ENCODE data around the gene NLGN4Y. TPM values are rescaled to one million over a fixed set of nuclear protein-coding genes. Genes with fewer than 3 reads are reported as not detected.

The NLGN4Y gene
- total RNA-seq, 1 experiment from 2014 or later = 48.4 TPM

DNA sequence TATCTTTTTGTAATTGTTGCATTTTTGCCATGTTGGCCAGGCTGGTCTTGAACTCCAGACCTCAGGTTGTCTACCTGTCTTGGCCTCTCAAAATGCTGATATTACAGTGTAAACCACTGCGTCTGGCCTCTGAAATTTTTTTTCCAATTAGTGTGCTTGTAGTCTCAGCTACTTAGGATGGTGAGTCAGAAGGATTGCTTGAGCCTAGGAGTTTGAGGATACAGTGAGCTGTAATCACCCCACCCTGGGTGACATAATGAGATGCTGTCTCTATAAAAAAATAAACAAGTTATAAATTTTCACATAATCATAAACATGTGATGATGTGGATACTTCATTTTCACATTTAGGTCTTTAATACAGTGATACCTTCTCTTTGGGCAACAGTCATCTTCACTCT is 154.9 kb downstream of the NLGN4Y start (continued):
- TF ChIP-seq, protein P1, sequence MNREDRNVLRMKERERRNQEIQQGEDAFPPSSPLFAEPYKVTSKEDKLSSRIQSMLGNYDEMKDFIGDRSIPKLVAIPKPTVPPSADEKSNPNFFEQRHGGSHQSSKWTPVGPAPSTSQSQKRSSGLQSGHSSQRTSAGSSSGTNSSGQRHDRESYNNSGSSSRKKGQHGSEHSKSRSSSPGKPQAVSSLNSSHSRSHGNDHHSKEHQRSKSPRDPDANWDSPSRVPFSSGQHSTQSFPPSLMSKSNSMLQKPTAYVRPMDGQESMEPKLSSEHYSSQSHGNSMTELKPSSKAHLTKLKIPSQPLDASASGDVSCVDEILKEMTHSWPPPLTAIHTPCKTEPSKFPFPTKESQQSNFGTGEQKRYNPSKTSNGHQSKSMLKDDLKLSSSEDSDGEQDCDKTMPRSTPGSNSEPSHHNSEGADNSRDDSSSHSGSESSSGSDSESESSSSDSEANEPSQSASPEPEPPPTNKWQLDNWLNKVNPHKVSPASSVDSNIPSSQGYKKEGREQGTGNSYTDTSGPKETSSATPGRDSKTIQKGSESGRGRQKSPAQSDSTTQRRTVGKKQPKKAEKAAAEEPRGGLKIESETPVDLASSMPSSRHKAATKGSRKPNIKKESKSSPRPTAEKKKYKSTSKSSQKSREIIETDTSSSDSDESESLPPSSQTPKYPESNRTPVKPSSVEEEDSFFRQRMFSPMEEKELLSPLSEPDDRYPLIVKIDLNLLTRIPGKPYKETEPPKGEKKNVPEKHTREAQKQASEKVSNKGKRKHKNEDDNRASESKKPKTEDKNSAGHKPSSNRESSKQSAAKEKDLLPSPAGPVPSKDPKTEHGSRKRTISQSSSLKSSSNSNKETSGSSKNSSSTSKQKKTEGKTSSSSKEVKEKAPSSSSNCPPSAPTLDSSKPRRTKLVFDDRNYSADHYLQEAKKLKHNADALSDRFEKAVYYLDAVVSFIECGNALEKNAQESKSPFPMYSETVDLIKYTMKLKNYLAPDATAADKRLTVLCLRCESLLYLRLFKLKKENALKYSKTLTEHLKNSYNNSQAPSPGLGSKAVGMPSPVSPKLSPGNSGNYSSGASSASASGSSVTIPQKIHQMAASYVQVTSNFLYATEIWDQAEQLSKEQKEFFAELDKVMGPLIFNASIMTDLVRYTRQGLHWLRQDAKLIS (CRISPR knock-in tag; IDR thresholded peaks at IDR 0.05; ENCODE audit: borderline replicate concordance) = no peak
- no peak for TF ChIP-seq ETV6 (CRISPR knock-in tag; IDR thresholded peaks at IDR 0.05)

DNA sequence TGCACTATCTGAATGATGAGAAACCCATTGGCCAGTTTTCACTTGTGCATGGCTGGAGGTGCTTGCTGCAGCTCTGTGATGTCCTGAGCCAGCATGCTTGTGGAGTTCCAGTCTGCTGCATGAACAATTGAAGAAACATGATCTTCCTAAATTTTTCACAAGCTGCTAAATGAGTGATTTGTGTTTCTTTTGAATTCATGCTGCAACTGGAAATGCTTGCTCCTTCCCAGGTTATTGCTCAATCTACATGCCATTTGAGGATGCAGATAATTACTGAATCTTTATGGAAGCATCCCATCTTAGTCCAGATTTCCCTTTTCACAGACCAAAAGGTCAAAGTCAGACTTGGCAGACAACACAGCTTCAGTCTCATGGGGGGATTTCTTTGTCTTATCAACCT is 170.2 kb downstream of the NLGN4Y start:
- ATAC-seq (no peak), DNase-seq (ENCODE audit: low spot score) (no peak)
- no peak overlapping the region for H3K27ac Mint-ChIP-seq
- no peaks in the 10 kb centered on the region for H3K9me3 Mint-ChIP-seq
- TF ChIP-seq, protein P2, sequence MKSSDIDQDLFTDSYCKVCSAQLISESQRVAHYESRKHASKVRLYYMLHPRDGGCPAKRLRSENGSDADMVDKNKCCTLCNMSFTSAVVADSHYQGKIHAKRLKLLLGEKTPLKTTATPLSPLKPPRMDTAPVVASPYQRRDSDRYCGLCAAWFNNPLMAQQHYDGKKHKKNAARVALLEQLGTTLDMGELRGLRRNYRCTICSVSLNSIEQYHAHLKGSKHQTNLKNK (CRISPR knock-in tag; IDR thresholded peaks at IDR 0.05) = no peak
- TF ChIP-seq ZNF138 (CRISPR knock-in tag; conservative IDR thresholded peaks at IDR 0.05) = no peak
- TF ChIP-seq, protein P3, sequence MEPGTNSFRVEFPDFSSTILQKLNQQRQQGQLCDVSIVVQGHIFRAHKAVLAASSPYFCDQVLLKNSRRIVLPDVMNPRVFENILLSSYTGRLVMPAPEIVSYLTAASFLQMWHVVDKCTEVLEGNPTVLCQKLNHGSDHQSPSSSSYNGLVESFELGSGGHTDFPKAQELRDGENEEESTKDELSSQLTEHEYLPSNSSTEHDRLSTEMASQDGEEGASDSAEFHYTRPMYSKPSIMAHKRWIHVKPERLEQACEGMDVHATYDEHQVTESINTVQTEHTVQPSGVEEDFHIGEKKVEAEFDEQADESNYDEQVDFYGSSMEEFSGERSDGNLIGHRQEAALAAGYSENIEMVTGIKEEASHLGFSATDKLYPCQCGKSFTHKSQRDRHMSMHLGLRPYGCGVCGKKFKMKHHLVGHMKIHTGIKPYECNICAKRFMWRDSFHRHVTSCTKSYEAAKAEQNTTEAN (CRISPR knock-in tag; IDR thresholded peaks at IDR 0.05) = no peak
- TF ChIP-seq, protein P4, sequence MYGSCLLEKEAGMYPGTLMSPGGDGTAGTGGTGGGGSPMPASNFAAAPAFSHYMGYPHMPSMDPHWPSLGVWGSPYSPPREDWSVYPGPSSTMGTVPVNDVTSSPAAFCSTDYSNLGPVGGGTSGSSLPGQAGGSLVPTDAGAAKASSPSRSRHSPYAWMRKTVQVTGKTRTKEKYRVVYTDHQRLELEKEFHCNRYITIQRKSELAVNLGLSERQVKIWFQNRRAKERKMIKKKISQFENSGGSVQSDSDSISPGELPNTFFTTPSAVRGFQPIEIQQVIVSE (CRISPR knock-in tag; IDR thresholded peaks at IDR 0.05; ENCODE audit: borderline replicate concordance) = no peak
- no peak for TF ChIP-seq TEAD4 (CRISPR knock-in tag; IDR thresholded peaks at IDR 0.05)
- no peak for TF ChIP-seq NFYB (CRISPR knock-in tag; conservative IDR thresholded peaks at IDR 0.05; ENCODE audit: low read depth)
- TF ChIP-seq ZNF219 (CRISPR knock-in tag; IDR thresholded peaks at IDR 0.05; ENCODE audit: borderline replicate concordance) = no peak
- no peak for TF ChIP-seq GABPB1 (CRISPR knock-in tag; IDR thresholded peaks at IDR 0.05)
- TF ChIP-seq, protein P5, sequence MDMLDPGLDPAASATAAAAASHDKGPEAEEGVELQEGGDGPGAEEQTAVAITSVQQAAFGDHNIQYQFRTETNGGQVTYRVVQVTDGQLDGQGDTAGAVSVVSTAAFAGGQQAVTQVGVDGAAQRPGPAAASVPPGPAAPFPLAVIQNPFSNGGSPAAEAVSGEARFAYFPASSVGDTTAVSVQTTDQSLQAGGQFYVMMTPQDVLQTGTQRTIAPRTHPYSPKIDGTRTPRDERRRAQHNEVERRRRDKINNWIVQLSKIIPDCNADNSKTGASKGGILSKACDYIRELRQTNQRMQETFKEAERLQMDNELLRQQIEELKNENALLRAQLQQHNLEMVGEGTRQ (CRISPR knock-in tag; IDR thresholded peaks at IDR 0.05) = no peak
- TF ChIP-seq, protein P6, sequence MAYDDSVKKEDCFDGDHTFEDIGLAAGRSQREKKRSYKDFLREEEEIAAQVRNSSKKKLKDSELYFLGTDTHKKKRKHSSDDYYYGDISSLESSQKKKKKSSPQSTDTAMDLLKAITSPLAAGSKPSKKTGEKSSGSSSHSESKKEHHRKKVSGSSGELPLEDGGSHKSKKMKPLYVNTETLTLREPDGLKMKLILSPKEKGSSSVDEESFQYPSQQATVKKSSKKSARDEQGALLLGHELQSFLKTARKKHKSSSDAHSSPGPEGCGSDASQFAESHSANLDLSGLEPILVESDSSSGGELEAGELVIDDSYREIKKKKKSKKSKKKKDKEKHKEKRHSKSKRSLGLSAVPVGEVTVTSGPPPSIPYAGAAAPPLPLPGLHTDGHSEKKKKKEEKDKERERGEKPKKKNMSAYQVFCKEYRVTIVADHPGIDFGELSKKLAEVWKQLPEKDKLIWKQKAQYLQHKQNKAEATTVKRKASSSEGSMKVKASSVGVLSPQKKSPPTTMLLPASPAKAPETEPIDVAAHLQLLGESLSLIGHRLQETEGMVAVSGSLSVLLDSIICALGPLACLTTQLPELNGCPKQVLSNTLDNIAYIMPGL (CRISPR knock-in tag; IDR thresholded peaks at IDR 0.05) = no peak
- TF ChIP-seq MXD4 (CRISPR knock-in tag; IDR thresholded peaks at IDR 0.05; ENCODE audit: borderline replicate concordance) = no peak
- no peak for TF ChIP-seq ZNF232 (CRISPR knock-in tag; IDR thresholded peaks at IDR 0.05)
- TF ChIP-seq NR1H2 (CRISPR knock-in tag; IDR thresholded peaks at IDR 0.05) = no peak
- TF ChIP-seq, protein P7, sequence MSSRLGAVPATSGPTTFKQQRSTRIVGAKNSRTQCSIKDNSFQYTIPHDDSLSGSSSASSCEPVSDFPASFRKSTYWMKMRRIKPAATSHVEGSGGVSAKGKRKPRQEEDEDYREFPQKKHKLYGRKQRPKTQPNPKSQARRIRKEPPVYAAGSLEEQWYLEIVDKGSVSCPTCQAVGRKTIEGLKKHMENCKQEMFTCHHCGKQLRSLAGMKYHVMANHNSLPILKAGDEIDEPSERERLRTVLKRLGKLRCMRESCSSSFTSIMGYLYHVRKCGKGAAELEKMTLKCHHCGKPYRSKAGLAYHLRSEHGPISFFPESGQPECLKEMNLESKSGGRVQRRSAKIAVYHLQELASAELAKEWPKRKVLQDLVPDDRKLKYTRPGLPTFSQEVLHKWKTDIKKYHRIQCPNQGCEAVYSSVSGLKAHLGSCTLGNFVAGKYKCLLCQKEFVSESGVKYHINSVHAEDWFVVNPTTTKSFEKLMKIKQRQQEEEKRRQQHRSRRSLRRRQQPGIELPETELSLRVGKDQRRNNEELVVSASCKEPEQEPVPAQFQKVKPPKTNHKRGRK (CRISPR knock-in tag; IDR thresholded peaks at IDR 0.05; ENCODE audit: borderline replicate concordance) = no peak
- no peak for TF ChIP-seq ELF4 (CRISPR knock-in tag; IDR thresholded peaks at IDR 0.05; ENCODE audit: low read depth)
- TF ChIP-seq ZNF121 (CRISPR knock-in tag; IDR thresholded peaks at IDR 0.05) = no peak
- TF ChIP-seq ZNF416 (CRISPR knock-in tag; IDR thresholded peaks at IDR 0.05) = no peak
- no peaks in the 10 kb centered on the region for H3K36me3 Mint-ChIP-seq
- ChIA-PET POLR2A (no interaction called here), CTCF (no interaction called here)
- H3K4me3 Mint-ChIP-seq = no peak overlapping the region
- peaks cover 21% of the 10 kb centered on the region for H3K4me1 Mint-ChIP-seq
- H3K27me3 Mint-ChIP-seq (ENCODE audit: low read depth) = no peaks in the 10 kb centered on the region
